DND-41 (cell line): Measurements from ENCODE around the gene IRX2.

Experiments
- EZH2 ChIP-seq: IDR thresholded peaks from 3 replicates; pipeline ENCODE4 v1.6.1; 2012; ENCODE audit warnings: borderline replicate concordance, low read depth, mild to moderate bottlenecking, moderate library complexity, low read length, inconsistent platforms; ENCODE audit not compliant: severe bottlenecking
- TF ChIP-seq, protein P1 (sequence below): IDR thresholded peaks from 2 replicates; pipeline ENCODE4 v1.5.1; 2012; ENCODE audit warnings: borderline replicate concordance, low read length, moderate library complexity, mild to moderate bottlenecking; ENCODE audit not compliant: poor library complexity, severe bottlenecking; ENCODE audit errors: extremely low read depth

- TF ChIP-seq, protein P1, sequence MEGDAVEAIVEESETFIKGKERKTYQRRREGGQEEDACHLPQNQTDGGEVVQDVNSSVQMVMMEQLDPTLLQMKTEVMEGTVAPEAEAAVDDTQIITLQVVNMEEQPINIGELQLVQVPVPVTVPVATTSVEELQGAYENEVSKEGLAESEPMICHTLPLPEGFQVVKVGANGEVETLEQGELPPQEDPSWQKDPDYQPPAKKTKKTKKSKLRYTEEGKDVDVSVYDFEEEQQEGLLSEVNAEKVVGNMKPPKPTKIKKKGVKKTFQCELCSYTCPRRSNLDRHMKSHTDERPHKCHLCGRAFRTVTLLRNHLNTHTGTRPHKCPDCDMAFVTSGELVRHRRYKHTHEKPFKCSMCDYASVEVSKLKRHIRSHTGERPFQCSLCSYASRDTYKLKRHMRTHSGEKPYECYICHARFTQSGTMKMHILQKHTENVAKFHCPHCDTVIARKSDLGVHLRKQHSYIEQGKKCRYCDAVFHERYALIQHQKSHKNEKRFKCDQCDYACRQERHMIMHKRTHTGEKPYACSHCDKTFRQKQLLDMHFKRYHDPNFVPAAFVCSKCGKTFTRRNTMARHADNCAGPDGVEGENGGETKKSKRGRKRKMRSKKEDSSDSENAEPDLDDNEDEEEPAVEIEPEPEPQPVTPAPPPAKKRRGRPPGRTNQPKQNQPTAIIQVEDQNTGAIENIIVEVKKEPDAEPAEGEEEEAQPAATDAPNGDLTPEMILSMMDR = no peak
- no peak for TF ChIP-seq EZH2
These were observed 2.3 kb upstream of the IRX2 start for GRCh38 chr5:2753452-2754420.
